ENCODE results near the gene PAPSS2.

The PAPSS2 gene

GRCh38 chr10:87750001-87750671 lies 90.5 kb downstream of the PAPSS2 start:
- no peak for DNase-seq (ENCODE audit: low read depth)

- DNase-seq (ENCODE audit: low read depth): no peak
Observed at GRCh38 chr10:87750817-87751216, 91.1 kb downstream of the PAPSS2 start.

GRCh38 chr10:87751274-87751673 lies 91.6 kb downstream of the PAPSS2 start:
- DNase-seq (ENCODE audit: low read depth): no peak

- no peak for DNase-seq (ENCODE audit: low read depth)
Observed at GRCh38 chr10:87752566-87752965, 92.9 kb downstream of the PAPSS2 start.

- DNase-seq (ENCODE audit: low read depth): no peak
Observed at GRCh38 chr10:87753995-87754866, 94.6 kb downstream of the PAPSS2 start.

GRCh38 chr10:87757685-87758084 lies 98.0 kb downstream of the PAPSS2 start:
- DNase-seq (ENCODE audit: low read depth): no peak

GRCh38 chr10:87759551-87759950 lies 99.9 kb downstream of the PAPSS2 start:
- DNase-seq (ENCODE audit: low read depth): no peak

GRCh38 chr10:87760195-87760905 lies 100.7 kb downstream of the PAPSS2 start:
- DNase-seq (ENCODE audit: low read depth): no peak

GRCh38 chr10:87761153-87761552 lies 101.5 kb downstream of the PAPSS2 start:
- no peak for DNase-seq (ENCODE audit: low read depth)

GRCh38 chr10:87761892-87762291 lies 102.2 kb downstream of the PAPSS2 start:
- DNase-seq (ENCODE audit: low read depth): no peak

- DNase-seq (ENCODE audit: low read depth): no peak
Observed at GRCh38 chr10:87763086-87763861, 103.6 kb downstream of the PAPSS2 start.

GRCh38 chr10:87764072-87764934 lies 104.6 kb downstream of the PAPSS2 start:
- no peak for DNase-seq (ENCODE audit: low read depth)

- DNase-seq (ENCODE audit: low read depth): no peak
Observed at GRCh38 chr10:87765666-87766376, 106.1 kb downstream of the PAPSS2 start.

- DNase-seq (ENCODE audit: low read depth): no peak
Observed at GRCh38 chr10:87767253-87767652, 107.6 kb downstream of the PAPSS2 start.

- DNase-seq (ENCODE audit: low read depth): no peak
Observed at GRCh38 chr10:87771871-87772500, 112.3 kb downstream of the PAPSS2 start.

- DNase-seq (ENCODE audit: low read depth): no peak
Observed at GRCh38 chr10:87775766-87776165, 116.1 kb downstream of the PAPSS2 start.

- DNase-seq (ENCODE audit: low read depth): no peak
Observed at GRCh38 chr10:87776328-87776727, 116.7 kb downstream of the PAPSS2 start.

- no peak for DNase-seq (ENCODE audit: low read depth)
Observed at GRCh38 chr10:87781545-87781944, 121.9 kb downstream of the PAPSS2 start.

- no peak for DNase-seq (ENCODE audit: low read depth)
Observed at GRCh38 chr10:87782721-87783120, 123.0 kb downstream of the PAPSS2 start.

GRCh38 chr10:87786421-87786820 lies 126.7 kb downstream of the PAPSS2 start:
- DNase-seq (ENCODE audit: low read depth): no peak
